CD14-positive monocyte (primary cell): ENCODE measurements around the gene AHSA1. TPM values are rescaled to one million over a fixed set of nuclear protein-coding genes. Genes with fewer than 3 reads are reported as not detected.

Source experiments
- DNase-seq, 3 donors: peaks; one replicate each; pipeline ENCODE4 v3.0.0-alpha.2; 2011 to 2022
- H2AFZ ChIP-seq: 2 replicates; pipeline ENCODE4 v1.6.0; 2012; ENCODE audit warnings: mild to moderate bottlenecking, low read depth, low read length, inconsistent platforms; ENCODE audit not compliant: insufficient read depth, poor library complexity, severe bottlenecking
- H3K27ac ChIP-seq, 2 donors: 1 replicate in 1 of 2; 2 replicates in 1 of 2; pipeline ENCODE4 v1.5.1; 2012 to 2013; ENCODE audit warnings: low read length in 2 of 2, control low read depth in 1 of 2, inconsistent platforms in 1 of 2, low read depth in 1 of 2, mild to moderate bottlenecking in 1 of 2
- H3K27me3 ChIP-seq, 2 donors: one replicate each; pipeline versions ENCODE4 v1.6.0 to v1.6.1; 2011 to 2013; ENCODE audit warnings: low read length in 2 of 2; ENCODE audit not compliant: control insufficient read depth in 2 of 2, insufficient read depth in 2 of 2
- H3K36me3 ChIP-seq, 2 donors: replicated peaks in 1 of 2; 1 replicate in 1 of 2; 2 replicates in 1 of 2; pipeline versions ENCODE4 v1.5.1 to v1.6.1; 2012 to 2013; ENCODE audit warnings: low read length in 2 of 2, control low read depth in 1 of 2, inconsistent platforms in 1 of 2, mild to moderate bottlenecking in 1 of 2; ENCODE audit not compliant: insufficient read depth in 2 of 2, control insufficient read depth in 1 of 2
- H3K4me1 ChIP-seq, 2 donors: 1 replicate in 1 of 2; 2 replicates in 1 of 2; pipeline versions ENCODE4 v1.5.1 to v1.6.1; 2012 to 2013; ENCODE audit warnings: low read length in 2 of 2, control low read depth in 1 of 2, inconsistent platforms in 1 of 2, mild to moderate bottlenecking in 1 of 2, moderate library complexity in 1 of 2; ENCODE audit not compliant: insufficient read depth in 2 of 2, control insufficient read depth in 1 of 2
- H3K4me2 ChIP-seq: replicated peaks from 2 replicates; pipeline ENCODE3; 2012; ENCODE audit warnings: low read length, moderate library complexity, mild to moderate bottlenecking; ENCODE audit not compliant: poor library complexity, severe bottlenecking; ENCODE audit errors: extremely low read depth
- H3K4me3 ChIP-seq, 3 experiments: fragments of 200-600 bp in 1 of 3; sonication (generic) in 1 of 3; replicated peaks in 1 of 3; 1 replicate in 2 of 3; 2 replicates in 1 of 3; pipeline ENCODE4 v1.5.1; 2011 to 2013; ENCODE audit warnings: low read length in 3 of 3, mild to moderate bottlenecking in 3 of 3, control low read depth in 2 of 3, low read depth in 2 of 3, inconsistent platforms in 1 of 3, moderate library complexity in 1 of 3
- H3K79me2 ChIP-seq: 2 replicates; pipeline ENCODE4 v1.6.0; 2012; ENCODE audit warnings: mild to moderate bottlenecking, control low read depth, inconsistent platforms, low read length, moderate library complexity; ENCODE audit not compliant: insufficient read depth
- H3K9ac ChIP-seq: 2 replicates; pipeline ENCODE4 v1.6.0; 2017; ENCODE audit warnings: low read length, mild to moderate bottlenecking; ENCODE audit not compliant: insufficient read depth, poor library complexity, severe bottlenecking
- H3K9me3 ChIP-seq, 2 donors: replicated peaks in 1 of 2; 1 replicate in 1 of 2; 2 replicates in 1 of 2; pipeline versions ENCODE4 v1.5.1 to v1.6.1; 2012 to 2013; ENCODE audit warnings: low read length in 2 of 2, control low read depth in 1 of 2; ENCODE audit not compliant: control insufficient read depth in 1 of 2, insufficient read depth in 1 of 2
- H4K20me1 ChIP-seq: 2 replicates; pipeline ENCODE4 v1.6.0; 2012; ENCODE audit warnings: mild to moderate bottlenecking, low read length, control low read depth, moderate library complexity; ENCODE audit not compliant: insufficient read depth
- H3K27ac Mint-ChIP-seq, 7 donors: one replicate each; pipeline ENCODE4 v1.8.0; 2020; ENCODE audit warnings: mild to moderate bottlenecking in 7 of 7, mixed read lengths in 7 of 7, moderate library complexity in 6 of 7, inconsistent platforms in 2 of 7
- H3K27me3 Mint-ChIP-seq, 3 donors: one replicate each; pipeline ENCODE4 v1.8.0; 2021 to 2022; ENCODE audit warnings: low read depth in 3 of 3, mild to moderate bottlenecking in 3 of 3, mixed read lengths in 3 of 3, moderate library complexity in 3 of 3, inconsistent platforms in 1 of 3
- H3K36me3 Mint-ChIP-seq, 2 donors: one replicate each; pipeline ENCODE4 v1.8.0; 2020; ENCODE audit warnings: mixed read lengths in 2 of 2, inconsistent platforms in 1 of 2, mild to moderate bottlenecking in 1 of 2
- H3K4me1 Mint-ChIP-seq: one replicate; pipeline ENCODE4 v1.8.0; 2020; ENCODE audit warnings: mild to moderate bottlenecking, mixed read lengths
- H3K4me3 Mint-ChIP-seq, 2 donors: one replicate each; pipeline ENCODE4 v1.8.0; 2020; ENCODE audit warnings: mild to moderate bottlenecking in 2 of 2, mixed read lengths in 2 of 2, moderate library complexity in 1 of 2
- H3K9me3 Mint-ChIP-seq, 7 donors: one replicate each; pipeline ENCODE4 v1.8.0; 2020 to 2022; ENCODE audit warnings: mixed read lengths in 7 of 7, mild to moderate bottlenecking in 6 of 7, moderate library complexity in 6 of 7, inconsistent platforms in 2 of 7
- WGBS: methylation state at CpG from one replicate; pipeline ENCODE4 v1.1.5; 2013; ENCODE audit warnings: missing lambda C conversion rate; ENCODE audit not compliant: insufficient coverage; 5-methylcytosine and 5-hydroxymethylcytosine counted together
- intact Hi-C, 2 donors: fragments of 100-400 bp; cut with micrococcal nuclease; formaldehyde crosslinking; loops; one replicate each; pipeline versions ENCODE4 v1.15.0 to v1.15.1; 2023
- polyA plus RNA-seq, 3 donors: library from polyadenylated mRNA; depleted of rRNA in 1 of 3; unstranded in 2 of 3; stranded (reverse) in 1 of 3; fragments of 300-500 nt in 2 of 3; fragments of >200 nt in 1 of 3; fragmentation: Illumina TruSeq in 2 of 3; gene quantifications; 1 replicate in 2 of 3; 2 replicates in 1 of 3; pipeline ENCODE4 v1.2.3, GENCODE V29; 2012 to 2021
- TF ChIP-seq, protein P1 (sequence below): fragments of 200-600 bp; IDR thresholded peaks from one replicate; pipeline ENCODE4 v1.8.0; 2022; ENCODE audit warnings: antibody characterized with exemption, mild to moderate bottlenecking

Gene AHSA1
- polyA plus RNA-seq, 3 donors, result 59.5 to 72.5 (median 71.5) TPM

DNA sequence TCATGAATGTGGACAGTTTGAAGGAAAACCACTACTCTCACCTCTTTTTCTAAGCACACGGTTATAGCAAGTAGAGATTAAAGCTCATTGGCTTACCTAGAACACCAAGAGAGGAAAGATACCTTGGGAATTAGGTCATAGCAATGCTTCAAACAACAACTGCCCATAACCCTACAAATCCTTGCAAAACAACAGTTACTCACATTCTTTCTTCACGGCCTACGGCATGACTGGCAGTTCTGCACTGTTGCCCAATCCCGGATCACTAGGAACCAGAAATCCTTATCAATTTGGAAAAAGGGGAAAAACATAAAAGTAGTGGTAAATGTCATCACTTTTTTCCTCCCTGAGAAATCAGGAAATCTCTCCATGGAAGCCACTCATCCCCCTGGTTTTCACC lies 50.4 kb downstream of the AHSA1 start:
- no CpG with 5 or more reads among the region's 4 CpGs for WGBS
- H3K9me3 ChIP-seq, result peaks cover 0 to 5% of the 10 kb centered on the region in 2 donors
- Mint-ChIP-seq H3K4me3 (no peak overlapping the region), H3K36me3 (peaks cover 75 to 82% of the 10 kb centered on the region in 2 donors), H3K27ac (peak overlapping the region in 2 of 7 donors; percentile 10 to 48), H3K4me1 (no peaks in the 10 kb centered on the region), H3K27me3 (peaks cover 0 to 1% (median 1%) of the 10 kb centered on the region in 3 donors), H3K9me3 (peaks cover 4 to 12% (median 5%) of the 10 kb centered on the region in 7 donors)
- H3K27ac ChIP-seq, result no peak overlapping the region
- no peak overlapping the region for H3K9ac ChIP-seq
- H3K79me2 ChIP-seq, result no peaks in the 10 kb centered on the region
- H4K20me1 ChIP-seq, result peaks cover 43% of the 10 kb centered on the region
- TF ChIP-seq, protein P1, sequence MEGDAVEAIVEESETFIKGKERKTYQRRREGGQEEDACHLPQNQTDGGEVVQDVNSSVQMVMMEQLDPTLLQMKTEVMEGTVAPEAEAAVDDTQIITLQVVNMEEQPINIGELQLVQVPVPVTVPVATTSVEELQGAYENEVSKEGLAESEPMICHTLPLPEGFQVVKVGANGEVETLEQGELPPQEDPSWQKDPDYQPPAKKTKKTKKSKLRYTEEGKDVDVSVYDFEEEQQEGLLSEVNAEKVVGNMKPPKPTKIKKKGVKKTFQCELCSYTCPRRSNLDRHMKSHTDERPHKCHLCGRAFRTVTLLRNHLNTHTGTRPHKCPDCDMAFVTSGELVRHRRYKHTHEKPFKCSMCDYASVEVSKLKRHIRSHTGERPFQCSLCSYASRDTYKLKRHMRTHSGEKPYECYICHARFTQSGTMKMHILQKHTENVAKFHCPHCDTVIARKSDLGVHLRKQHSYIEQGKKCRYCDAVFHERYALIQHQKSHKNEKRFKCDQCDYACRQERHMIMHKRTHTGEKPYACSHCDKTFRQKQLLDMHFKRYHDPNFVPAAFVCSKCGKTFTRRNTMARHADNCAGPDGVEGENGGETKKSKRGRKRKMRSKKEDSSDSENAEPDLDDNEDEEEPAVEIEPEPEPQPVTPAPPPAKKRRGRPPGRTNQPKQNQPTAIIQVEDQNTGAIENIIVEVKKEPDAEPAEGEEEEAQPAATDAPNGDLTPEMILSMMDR, result no peak
- H3K4me1 ChIP-seq, result no peaks in the 10 kb centered on the region
- H2AFZ ChIP-seq, result no peak overlapping the region
- intact Hi-C loops, result no loop called here
- H3K36me3 ChIP-seq, result peaks cover 61 to 85% of the 10 kb centered on the region in 2 donors
- DNase-seq, result no peak
- no peaks in the 10 kb centered on the region for H3K27me3 ChIP-seq
- H3K4me3 ChIP-seq, result no peak overlapping the region
- no peak overlapping the region for H3K4me2 ChIP-seq

GRCh38 chr14:77508876-77509275 lies 51.0 kb downstream of the AHSA1 start:
- no peaks in the 10 kb centered on the region for H3K27me3 ChIP-seq
- no peak for DNase-seq
- no peak overlapping the region for H3K4me3 ChIP-seq

More at GRCh38 chr14:77508876-77509275, 51.0 kb downstream of the AHSA1 start:
- Histone ChIP-seq H3K36me3 (peaks cover 61 to 91% of the 10 kb centered on the region in 2 donors), H2AFZ (no peak overlapping the region), H4K20me1 (peaks cover 44% of the 10 kb centered on the region), H3K79me2 (no peaks in the 10 kb centered on the region), H3K27ac (no peak overlapping the region), H3K9me3 (peaks cover 0 to 3% of the 10 kb centered on the region in 2 donors), H3K4me2 (no peak overlapping the region), H3K9ac (no peak overlapping the region), H3K4me1 (no peaks in the 10 kb centered on the region)
- TF ChIP-seq, protein P1, result no peak
- H3K4me3 Mint-ChIP-seq, result no peak overlapping the region
- H3K36me3 Mint-ChIP-seq, result peaks cover 77 to 86% of the 10 kb centered on the region in 2 donors
- peaks cover under 1 to 9% (median 3%) of the 10 kb centered on the region in 7 donors for H3K9me3 Mint-ChIP-seq
- H3K27me3 Mint-ChIP-seq, result peaks cover 0 to 1% (median 1%) of the 10 kb centered on the region in 3 donors
- intact Hi-C loops, result no loop called here
- no peak overlapping the region for H3K27ac Mint-ChIP-seq
- no peaks in the 10 kb centered on the region for H3K4me1 Mint-ChIP-seq
- no CpG with 5 or more reads among the region's 3 CpGs for WGBS
